ENCODE results near the gene PTGR2.
"Not testable (repeated sequence)": the region's sequence is repeated elsewhere in the genome, so short reads cannot be mapped to it uniquely, and the experiment has no call there.

Gene PTGR2

DNA sequence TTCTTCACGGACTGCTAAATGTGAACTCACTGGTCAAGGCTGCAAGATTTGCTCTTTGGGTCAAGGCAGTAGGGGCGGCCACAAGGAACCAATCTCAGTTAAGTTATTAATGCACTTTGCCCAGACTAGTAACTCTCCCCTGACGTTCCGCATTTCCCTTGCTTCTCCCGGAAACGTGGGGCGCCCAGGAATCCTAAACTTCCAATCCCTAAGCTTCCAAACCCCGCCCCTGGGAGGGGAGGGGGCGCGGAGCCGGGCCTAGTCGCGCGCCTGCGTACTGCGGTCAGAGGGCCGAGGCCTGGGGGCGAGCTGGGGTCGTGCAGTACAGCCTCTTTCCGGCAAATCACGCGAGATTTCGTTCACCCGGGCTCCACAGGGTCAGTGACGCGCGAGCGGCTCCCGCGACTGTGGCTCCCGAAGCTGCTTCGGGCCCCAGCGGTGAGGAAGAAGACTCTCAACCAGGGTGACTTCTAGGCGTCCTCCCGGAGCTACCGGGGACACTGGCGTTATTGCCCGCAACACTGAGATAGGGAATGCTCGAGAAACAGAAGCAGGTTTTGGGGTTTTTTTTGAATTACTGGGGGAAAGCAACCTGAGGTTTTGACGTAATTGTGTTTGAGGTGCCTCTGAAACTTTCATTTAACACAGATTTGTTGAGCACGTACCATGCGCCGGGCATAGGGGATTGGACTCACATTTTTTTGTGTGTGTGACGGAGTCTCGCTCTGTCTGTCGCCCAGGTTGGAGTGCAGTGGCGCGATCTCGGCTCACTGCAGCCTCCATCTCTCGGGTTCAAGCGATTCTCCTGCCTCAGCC, at the start of gene PTGR2:
Gene PTGR2, plus strand, starts transcription at position 265 of the 816 bp plus-strand sequence. CDS start 7,032 bp downstream, outside the sequence.
- DNase-seq: peak; percentile 86

DNA sequence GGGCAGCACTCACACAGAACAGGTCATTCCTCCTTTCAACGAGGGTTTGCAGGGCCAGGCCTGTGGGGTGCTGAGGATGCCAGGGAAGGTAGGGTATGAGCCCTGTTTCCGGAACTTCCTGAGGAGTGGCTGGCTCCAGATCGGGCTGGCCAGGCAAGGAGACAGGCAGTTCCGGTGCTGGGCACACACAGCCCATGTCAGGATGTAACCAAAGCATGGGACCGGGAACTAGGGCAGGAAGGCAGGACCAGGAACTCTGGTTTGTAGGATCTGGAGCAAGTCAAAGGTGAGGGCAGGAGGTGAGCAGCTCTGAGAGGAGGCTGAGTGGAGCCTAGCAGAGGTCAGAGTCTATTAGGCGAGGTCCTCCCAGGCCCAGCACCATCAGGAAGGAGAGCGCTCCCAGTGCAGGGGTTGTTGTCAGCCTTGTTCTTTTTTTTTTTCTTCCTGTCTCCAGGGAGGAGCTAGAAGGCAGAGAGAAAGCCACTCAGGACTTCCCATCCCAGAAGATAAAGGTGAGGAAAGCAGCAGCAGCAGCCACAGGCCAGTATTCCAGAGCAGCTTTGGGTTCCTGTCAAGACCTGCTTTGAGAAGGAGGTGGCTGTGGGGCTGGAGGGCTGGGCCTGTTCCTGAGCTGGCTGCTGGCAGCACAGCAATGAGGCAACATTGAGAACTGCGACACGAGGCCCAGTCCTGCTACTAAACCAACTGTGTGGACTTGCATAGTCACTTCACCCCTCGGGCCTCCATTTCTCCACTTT, 49.0 kb upstream of the PTGR2 start:
- no peak for DNase-seq

DNA sequence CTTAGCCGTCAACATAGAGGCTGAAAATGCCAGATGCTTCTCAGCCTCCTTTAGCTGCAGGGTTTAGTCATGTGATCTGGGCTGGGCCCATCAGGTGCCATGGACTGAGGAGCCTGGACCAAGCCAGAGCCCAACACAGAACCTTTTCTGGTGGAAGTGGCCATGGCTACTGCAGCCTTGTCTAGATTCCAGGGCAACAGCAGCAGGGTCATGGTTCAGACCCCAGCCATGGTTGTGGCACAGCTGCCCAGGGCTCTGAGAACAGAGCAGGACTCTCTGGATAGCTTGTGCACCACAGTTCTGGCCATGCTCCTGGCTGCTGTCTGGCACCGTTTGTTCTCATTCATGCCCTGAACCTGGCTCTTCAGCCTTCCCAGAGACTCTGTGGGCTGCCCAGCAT, 47.0 kb upstream of the PTGR2 start:
- DNase-seq: no peak

DNA sequence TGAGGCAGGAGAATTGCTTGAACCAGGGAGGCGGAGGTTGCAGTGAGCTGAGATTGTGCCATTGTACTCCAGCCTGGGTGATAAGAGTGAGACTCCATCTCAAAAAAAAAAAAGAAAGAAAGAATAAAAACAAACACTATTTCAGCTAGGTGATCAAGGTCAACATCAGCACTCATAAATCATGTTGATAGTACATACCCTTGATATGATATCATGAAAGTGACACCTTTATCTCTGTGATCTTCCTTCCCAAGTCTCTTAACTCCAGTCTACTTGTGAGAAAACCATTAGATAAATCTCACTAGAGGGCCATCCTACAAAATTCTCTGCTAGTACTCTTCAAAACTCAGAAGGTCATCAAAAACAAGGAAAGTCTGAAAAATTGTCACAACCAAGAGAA, 44.2 kb upstream of the PTGR2 start:
- DNase-seq: no peak

DNA sequence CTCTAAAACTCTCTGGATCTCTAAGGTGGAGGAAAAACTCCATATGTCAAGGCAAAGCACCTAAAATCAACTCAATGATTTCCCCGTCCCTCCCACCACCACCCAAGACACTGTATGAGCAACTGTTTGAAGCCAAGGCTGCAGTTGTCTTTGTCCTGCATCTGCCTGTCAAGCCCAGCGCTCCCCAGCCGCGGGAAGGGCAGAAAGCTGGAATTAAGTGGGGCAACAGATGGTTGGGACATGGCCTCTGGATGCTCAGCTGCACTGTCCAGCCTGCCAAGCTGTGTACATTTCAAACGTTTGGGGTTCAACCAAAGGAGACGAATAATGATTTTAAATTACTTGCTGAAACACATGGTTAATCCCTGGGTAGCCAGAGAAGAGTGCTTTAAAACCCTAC, 42.2 kb upstream of the PTGR2 start:
- no peak for DNase-seq

DNA sequence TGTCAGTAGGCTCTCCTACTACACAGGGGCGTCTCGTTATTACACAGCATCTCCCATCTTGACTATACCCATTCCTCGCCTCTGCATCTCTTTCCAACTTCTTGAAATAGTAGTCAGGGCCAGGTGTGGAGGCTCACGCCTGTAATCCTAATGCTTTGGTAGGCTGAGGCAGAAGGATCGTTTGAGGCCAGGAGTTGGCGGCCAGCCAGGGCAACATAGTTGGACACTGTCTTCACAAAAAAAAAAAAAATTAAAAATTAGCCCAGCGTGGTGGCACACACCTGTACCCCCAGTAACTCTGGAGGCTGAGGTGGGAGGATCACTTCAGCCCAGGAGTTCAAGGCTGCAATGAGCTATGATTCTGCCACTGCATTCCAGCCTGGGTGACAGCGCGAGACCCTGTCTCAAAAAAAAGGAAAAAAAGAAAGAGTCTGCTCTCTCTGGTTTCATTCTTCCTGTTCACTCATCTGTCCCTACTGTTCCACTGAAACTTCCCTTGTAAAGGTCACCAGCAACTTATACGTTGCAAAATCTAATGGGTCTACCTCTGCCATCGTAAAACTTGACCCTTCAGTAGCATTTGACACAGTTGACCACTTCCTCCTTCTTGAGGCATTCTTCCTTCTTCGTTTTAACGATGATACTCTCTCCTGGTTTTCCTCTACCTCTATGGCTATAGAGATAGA, 41.0 kb upstream of the PTGR2 start:
- DNase-seq: no peak

DNA sequence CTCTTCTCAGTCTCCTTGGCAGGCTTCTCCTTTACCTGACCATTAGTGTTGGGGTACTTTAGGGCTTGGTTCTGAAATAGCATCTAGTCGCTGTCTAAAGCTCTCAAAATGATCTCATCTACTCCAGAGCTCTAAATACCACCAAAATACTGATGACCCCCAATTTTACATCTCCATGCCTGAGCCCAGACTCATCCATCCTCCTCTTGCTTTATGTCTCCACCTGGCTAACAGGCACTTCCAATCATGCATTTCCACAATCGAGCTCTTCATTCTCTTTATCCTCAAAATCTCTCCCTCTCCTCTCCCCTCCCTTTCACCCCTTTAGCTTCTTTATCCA, 40.5 kb upstream of the PTGR2 start:
- DNase-seq: no peak

DNA sequence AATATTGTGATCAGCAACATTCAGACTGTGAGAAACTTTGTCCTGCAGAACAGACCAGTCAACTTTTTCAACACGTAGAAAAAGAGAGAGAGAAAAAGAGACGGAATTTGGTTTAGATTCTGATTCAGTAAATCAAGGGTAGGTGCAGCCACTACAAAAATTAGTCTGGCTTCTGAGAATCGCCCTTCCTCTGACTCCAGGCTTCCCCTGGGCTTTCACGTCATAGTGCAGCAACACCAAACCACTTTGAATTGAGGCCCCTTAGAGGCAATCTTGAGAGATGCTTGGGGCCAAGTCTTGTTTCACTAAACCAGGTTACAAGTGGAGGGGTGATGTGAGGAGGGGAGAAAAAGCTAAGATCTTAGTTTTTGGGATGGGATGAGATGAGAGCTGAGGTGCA, 37.5 kb upstream of the PTGR2 start:
- no peak for DNase-seq

DNA sequence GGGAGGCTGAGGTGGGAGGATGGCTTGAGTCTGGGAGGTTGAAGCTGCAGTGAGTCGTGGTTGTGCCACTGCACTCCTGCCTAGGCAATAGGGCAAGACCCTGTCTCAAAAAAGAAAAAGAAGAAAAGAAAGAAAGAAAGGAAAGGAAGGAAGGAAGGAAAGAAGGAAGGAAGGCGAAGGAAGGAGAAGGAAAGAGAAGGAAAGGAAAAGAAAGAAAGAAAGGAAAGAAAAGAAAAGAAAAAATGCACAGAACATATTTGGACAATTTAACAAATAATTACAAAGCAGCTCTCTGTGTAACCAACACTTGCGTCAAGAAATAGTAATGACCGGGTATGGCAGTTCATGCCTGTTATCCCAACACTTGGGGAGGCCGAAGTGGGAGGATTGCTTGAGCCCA, 35.8 kb upstream of the PTGR2 start:
- DNase-seq: no peak

DNA sequence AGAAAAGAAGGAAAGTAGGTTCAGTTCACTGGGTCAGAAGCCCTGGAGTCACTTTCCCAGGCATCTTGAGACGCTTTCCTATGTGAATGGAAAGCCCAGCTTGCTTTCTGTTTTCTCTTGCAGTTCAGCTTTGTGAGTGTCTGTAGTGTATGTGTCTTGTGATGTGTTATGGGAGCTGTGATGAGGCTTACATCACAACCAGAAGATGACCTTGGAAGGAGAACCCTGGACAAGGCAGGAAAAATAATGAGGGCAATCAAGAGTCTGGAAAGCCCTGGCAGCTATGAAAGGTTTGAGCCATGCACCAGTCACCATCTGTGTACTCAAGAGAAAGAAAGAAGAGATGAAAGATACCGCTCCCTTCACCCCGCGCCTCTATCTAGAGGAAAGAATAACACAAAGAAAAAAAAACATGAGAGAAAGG, 35.2 kb upstream of the PTGR2 start:
- no peak for DNase-seq

DNA sequence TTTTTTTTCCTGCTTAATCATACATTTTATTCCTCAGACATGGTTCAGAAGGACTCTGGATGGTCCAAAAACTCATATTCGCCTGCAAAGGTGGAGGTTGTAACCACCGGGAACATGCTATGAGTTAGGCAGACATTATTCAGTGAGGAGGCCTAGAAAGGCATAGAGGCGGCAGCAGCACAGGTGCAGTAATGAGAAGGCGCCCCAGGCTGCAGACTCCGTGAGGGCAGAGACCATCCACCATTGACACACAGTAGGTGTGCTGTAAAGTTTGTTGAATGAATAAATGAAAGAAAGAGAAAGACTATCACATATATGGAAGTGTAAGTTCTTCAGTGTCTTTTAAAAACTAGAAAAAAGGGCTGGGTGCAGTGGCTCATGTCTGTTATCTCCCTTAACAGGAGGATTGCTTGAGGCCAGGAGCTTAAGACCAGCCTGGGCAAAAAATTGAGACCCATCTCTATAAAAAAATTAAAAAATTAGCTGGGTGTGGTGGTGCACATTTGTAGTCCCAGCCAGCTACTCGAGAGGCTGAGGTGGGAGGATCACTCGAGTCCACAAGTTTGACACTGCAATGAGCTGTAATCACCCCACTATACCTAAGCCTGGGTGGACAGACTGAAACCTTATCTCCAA, 34.5 kb upstream of the PTGR2 start:
- no peak for DNase-seq

DNA sequence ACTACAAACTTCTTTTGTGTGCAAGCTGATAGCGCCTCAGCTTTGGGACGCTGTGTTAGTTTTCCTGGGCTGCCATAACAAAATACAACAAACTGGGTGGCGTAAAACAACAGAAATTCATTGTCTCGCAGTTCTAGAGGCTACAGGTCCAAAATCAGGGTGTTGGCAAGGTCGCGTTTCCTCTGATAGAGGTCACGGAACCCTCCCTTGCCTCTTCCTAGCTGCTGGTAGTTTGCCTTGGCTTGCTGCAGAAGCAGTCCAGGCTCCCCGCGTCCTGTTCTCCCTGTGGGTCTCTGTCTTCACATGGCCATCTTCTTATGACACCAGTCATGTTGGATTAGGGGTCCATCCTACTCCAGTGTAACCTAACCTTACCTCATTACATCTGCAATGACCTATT, 32.8 kb upstream of the PTGR2 start:
- no peak for DNase-seq

DNA sequence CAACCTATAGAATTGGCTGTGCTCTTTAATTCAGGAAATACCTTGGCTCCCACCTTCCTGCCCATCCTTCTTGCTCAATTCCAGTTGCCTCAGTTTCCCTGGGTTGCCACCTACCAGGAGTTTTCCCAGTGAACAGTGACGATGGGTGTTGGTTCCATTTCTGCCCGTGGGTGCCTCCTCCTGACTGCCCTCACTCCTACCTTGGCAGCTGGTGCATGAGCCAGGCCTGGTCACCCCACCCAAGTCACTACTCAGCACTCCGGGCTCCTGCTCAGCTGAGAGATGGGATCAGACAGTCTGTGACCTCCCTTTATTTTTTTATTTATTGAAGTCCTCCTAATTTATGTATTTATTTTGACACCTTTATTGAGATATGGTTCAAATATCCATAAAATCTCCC, 31.0 kb upstream of the PTGR2 start:
- DNase-seq: no peak

DNA sequence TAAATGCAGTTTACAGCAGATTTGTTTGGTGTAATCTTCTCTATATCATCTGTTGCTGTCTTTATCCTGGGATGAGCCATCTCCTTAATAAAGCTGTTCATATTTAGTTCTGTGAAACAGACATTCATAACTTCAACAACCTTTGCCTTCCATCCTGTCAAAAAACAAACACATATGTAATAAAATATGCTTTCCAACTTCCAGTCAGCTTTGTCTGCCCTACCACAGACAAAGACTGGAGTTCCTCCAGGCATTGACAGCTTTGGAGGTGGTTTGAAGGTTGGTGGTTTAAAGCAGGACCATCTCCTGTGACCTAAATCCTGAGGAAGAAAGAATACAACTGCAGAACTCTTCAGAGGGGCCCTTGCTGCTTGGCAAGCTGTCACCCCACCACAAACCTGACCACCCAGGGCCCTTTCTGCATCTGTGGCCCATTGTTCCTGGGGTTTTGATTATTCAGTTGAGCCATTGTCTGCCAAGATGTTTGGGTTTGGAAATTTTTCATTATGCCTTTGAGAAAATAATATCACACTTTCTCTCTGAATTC, 28.2 kb upstream of the PTGR2 start:
- no peak for DNase-seq

DNA sequence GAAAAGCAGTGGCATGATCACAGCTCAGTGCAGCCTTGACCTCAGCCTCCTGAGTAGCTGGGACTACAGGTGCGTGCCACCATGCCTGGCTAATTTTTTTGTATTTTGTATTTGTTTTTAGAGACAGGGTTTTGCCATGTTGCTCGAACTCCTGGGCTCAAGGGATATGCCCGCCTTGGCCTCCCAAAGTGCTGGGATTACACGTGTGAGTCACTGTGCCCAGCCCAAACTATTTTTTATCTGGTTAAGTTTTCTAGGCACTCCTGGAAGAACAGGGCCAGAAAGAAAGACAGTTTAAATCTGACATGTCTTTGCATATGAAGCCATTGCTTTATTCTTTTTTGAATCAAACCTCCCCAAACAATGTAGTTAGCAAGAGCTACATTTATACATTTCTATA, 27.5 kb upstream of the PTGR2 start:
- DNase-seq: no peak

DNA sequence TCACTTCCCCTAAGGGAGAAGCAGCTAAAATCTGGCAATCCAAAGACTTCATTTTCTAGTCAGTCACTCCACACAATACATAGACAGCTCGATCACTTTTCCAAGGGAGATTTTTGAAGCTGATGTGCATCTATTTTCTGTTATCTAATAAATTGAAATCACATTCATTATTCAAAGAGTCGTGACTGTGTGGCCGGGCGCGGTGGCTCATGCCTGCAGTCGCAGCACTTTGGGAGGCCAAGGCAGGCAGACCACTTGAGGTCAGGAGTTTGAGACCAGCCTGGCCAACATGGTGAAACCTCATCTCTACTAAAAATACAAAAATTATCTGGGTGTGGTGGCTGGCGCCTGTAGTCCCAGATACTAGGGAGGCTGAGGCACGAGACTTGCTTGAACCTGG, 27.1 kb upstream of the PTGR2 start:
- no peak for DNase-seq

DNA sequence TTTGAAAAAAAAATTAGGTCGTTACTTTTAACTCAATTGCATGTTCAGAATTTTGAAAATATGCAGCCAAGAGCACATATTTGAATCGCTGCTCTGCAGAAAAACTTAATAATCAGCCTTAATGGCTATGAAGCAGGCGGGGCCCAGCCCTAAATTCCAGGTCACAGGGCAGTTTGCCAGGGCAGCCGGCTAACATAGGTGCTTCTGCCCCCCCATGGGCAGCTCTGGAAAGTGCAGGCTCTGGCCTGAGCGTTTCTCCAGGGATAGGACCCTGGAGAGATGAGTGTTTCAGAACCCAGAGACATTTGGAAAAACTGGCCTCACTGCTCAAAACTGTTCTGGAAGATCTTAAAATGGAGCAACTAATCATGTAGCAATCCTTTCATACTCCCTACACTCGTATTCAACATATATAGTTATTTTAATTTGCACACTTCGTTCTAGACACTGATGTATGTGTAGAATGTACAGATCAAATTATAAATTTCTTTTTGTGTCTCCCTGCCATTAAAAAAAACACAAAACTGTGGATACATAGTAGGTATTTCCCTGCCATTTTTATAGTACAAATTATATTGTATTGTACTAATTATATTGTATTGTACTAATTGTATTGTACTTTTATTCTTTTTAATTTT, 26.0 kb upstream of the PTGR2 start:
- DNase-seq: peak; percentile 81

DNA sequence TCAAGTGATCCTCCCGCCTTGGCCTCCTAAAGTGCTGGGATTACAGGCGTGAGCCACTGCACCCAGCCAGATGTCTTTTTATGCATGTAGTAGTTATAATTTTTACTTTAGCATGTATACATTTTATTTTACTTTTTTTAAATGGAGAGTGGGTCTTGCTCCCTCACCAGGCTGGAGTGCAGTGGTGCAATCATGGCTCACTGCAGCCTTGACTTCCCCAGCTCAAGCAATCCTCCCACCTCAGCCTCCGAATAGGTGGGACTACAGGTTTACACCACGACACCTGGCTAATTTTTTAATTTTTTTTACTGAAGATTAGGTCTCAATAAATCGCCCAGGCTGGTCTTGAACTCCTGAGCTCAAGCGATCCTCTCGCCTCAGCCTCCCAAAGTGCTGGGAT, 24.4 kb upstream of the PTGR2 start:
- not testable (repeated sequence) for DNase-seq

DNA sequence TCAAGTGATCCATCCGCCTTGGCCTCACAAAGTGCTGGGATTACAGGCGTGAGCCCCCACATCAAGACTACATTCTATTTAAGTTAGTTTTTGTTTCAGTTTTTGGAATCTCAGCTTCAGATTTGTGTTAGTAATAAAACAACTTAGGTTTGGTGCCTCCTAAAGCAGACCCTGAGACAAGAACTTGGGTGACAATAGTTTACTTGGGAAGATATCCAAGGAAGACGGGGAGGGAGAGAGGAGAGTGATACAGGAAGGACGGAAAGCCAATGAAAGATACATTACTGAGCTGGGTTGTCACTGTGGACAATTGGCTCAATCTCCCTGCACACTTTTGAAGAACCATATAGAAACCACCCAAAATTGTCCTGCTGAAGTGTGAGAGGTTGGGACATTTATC, 22.6 kb upstream of the PTGR2 start:
- DNase-seq: no peak

DNA sequence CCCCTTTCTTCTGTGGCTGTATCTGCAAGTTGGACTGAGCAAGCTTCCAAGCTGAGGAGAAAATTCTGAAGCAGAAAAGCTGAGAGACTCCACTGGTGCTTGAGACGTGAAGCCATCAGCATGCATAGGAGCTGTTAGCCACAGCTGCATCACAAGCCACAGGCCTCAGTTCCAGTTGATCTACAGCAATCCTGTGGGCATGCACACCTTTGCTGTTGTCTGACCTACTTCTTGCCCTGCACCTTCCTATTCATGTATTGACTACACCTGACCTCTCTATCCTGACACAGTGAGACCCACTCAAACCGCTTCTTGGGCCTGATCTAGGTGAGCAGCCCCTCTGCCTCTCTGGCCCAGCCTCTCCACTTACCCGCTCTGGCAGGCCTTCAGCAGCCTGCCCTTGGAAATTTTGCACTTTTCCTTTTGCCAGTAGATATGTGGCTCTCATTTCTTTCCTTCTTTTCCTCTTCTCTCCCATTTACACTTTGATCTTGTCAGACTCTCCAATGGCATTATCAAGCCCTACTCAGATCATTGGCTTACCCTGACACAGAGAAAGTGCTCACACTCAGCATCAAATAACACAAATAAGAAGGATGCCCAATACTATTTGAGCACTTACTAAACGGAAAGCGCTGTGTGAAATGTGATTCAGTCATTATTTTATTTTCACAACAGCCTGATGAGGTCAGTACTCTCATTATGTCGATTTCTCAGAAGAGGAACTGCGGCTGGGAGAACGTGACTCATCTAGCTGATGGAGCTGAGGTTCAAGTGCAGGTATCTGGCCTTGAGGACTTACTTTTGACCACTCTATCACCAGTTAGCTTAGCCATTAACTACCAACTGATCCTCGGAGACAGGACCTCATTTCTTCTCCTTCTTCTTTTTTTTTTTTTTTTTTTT, 21.9 kb upstream of the PTGR2 start:
- peak; percentile 4 for DNase-seq

DNA sequence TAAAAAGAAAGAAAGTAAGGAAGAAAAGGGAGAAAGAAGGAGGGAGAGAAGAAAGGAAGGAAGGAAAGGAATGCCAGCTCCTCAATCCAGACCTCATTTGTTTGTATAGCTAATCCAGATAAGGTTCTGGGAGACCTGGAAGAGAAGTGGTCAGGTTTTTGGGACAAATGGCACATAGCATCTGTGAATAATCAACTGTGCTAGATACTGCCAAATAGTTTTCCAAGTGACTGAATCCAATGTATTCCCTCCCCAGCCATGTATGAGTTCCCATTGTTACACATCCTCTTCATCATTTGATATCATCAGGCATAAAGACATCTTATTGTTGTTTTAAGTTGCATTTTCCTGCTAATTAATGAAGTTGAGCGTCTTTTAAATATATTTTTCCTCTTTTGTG, 18.6 kb upstream of the PTGR2 start:
- DNase-seq: no peak
